GM19023 (cell line): ENCODE measurements around the gene CD3G.
"Not testable (repeated sequence)": the region's sequence is repeated elsewhere in the genome, so short reads cannot be mapped to it uniquely, and the experiment has no call there.

Source experiments
- ATAC-seq: cut with Tn5 transposase; IDR thresholded peaks from one replicate; pipeline ENCODE4 v1.9.1; 2021; ENCODE audit warnings: mild to moderate bottlenecking, moderate library complexity; ENCODE audit not compliant: unreplicated experiment

CD3G gene

GRCh38 chr11:118343981-118344515 lies at the start of gene CD3G:
Gene CD3G (plus strand): TSS chr11:118344344. CDS start chr11:118344424, 80 bp downstream.
- ATAC-seq: no peak

- ATAC-seq: no peak
Observed at GRCh38 chr11:118295199-118295598, 48.9 kb upstream of the CD3G start.

- ATAC-seq: no peak
Observed at GRCh38 chr11:118295815-118296454, 48.2 kb upstream of the CD3G start.

- ATAC-seq: no peak
Observed at GRCh38 chr11:118301600-118302195, 42.4 kb upstream of the CD3G start.

- ATAC-seq: no peak
Observed at GRCh38 chr11:118304227-118304567, 39.9 kb upstream of the CD3G start.

GRCh38 chr11:118304568-118305248 lies 39.4 kb upstream of the CD3G start, which contains the start of gene CD3E:
Gene CD3E (plus strand): TSS chr11:118304730. CDS start chr11:118304953, 223 bp downstream.
- ATAC-seq: no peak

GRCh38 chr11:118305726-118306125 lies 38.4 kb upstream of the CD3G start:
- no peak for ATAC-seq

GRCh38 chr11:118306556-118306955 lies 37.6 kb upstream of the CD3G start:
- ATAC-seq: no peak

GRCh38 chr11:118308995-118309528 lies 35.1 kb upstream of the CD3G start:
- not testable (repeated sequence) for ATAC-seq

- ATAC-seq: no peak
Observed at GRCh38 chr11:118310271-118310670, 33.9 kb upstream of the CD3G start.

- no peak for ATAC-seq
Observed at GRCh38 chr11:118310781-118311485, 33.2 kb upstream of the CD3G start.

GRCh38 chr11:118311518-118311917 lies 32.6 kb upstream of the CD3G start:
- ATAC-seq: no peak

- no peak for ATAC-seq
Observed at GRCh38 chr11:118312328-118312727, 31.8 kb upstream of the CD3G start.

- ATAC-seq: no peak
Observed at GRCh38 chr11:118313242-118313641, 30.9 kb upstream of the CD3G start.

- ATAC-seq: no peak
Observed at GRCh38 chr11:118314988-118315411, 29.1 kb upstream of the CD3G start.

- no peak for ATAC-seq
Observed at GRCh38 chr11:118318124-118318523, 26.0 kb upstream of the CD3G start.

GRCh38 chr11:118318581-118319336 lies 25.4 kb upstream of the CD3G start:
- ATAC-seq: no peak

GRCh38 chr11:118319337-118319707 lies 24.8 kb upstream of the CD3G start:
- ATAC-seq: no peak

GRCh38 chr11:118320515-118320914 lies 23.6 kb upstream of the CD3G start:
- no peak for ATAC-seq

GRCh38 chr11:118321386-118322082 lies 22.6 kb upstream of the CD3G start:
- ATAC-seq: no peak
